CD4-positive, alpha-beta memory T cell (primary cell): ENCODE results near the gene NUBP2. TPM values are rescaled to one million over a fixed set of nuclear protein-coding genes. Genes with fewer than 3 reads are reported as not detected.

ENCODE experiments used
- CTCF ChIA-PET: fragments of 350-600 bp; sonication (Branson Sonifier 250); formaldehyde crosslinking; loops from one replicate; lab custom pipeline; 2021; ENCODE audit warnings: inconsistent platforms; ENCODE audit not compliant: partially characterized antibody; lab: Charles Lee
- POLR2A ChIA-PET: fragments of 350-600 bp; sonication (Branson Sonifier 250); formaldehyde crosslinking; loops from one replicate; lab custom pipeline; 2021; ENCODE audit not compliant: partially characterized antibody; lab: Charles Lee
- DNase-seq, 5 donors: peaks; one replicate each; pipeline versions ENCODE4 v3.0.0 to v3.0.0-alpha.2; 2020 to 2022; ENCODE audit warnings: mixed read lengths in 1 of 5
- H3K27ac ChIP-seq: one replicate; pipeline ENCODE4 v1.7.0; 2013; ENCODE audit warnings: low read depth, low read length
- H3K27me3 ChIP-seq: 2 replicates; pipeline ENCODE4 v1.7.0; 2013; ENCODE audit warnings: mild to moderate bottlenecking, low read length, moderate library complexity; ENCODE audit not compliant: insufficient read depth
- H3K36me3 ChIP-seq: 2 replicates; pipeline ENCODE4 v1.7.0; 2013; ENCODE audit warnings: mild to moderate bottlenecking, low read length, moderate library complexity; ENCODE audit not compliant: insufficient read depth
- H3K4me1 ChIP-seq: 2 replicates; pipeline ENCODE4 v1.7.0; 2013; ENCODE audit warnings: mild to moderate bottlenecking, low read length, moderate library complexity; ENCODE audit not compliant: insufficient read depth
- H3K4me3 ChIP-seq, 2 donors: one replicate each; pipeline ENCODE4 v1.7.0; 2013; ENCODE audit warnings: low read length in 2 of 2, mild to moderate bottlenecking in 1 of 2
- H3K9me3 ChIP-seq, 2 donors: one replicate each; pipeline ENCODE4 v1.7.0; 2013; ENCODE audit warnings: low read length in 2 of 2, control low read depth in 1 of 2; ENCODE audit not compliant: control insufficient read depth in 1 of 2
- H3K27ac Mint-ChIP-seq, 7 donors: one replicate each; pipeline ENCODE4 v1.8.0; 2020 to 2021; ENCODE audit warnings: mixed read lengths in 7 of 7, mild to moderate bottlenecking in 6 of 7, inconsistent platforms in 3 of 7, moderate library complexity in 3 of 7
- H3K27me3 Mint-ChIP-seq, 2 donors: one replicate each; pipeline ENCODE4 v1.8.0; 2020 to 2021; ENCODE audit warnings: mixed read lengths in 2 of 2
- H3K36me3 Mint-ChIP-seq, 2 donors: one replicate each; pipeline ENCODE4 v1.8.0; 2020 to 2021; ENCODE audit warnings: mixed read lengths in 2 of 2, inconsistent platforms in 1 of 2, mild to moderate bottlenecking in 1 of 2
- H3K4me1 Mint-ChIP-seq, 4 donors: one replicate each; pipeline ENCODE4 v1.8.0; 2020 to 2021; ENCODE audit warnings: mixed read lengths in 4 of 4, mild to moderate bottlenecking in 1 of 4
- H3K4me3 Mint-ChIP-seq, 8 donors: one replicate each; pipeline ENCODE4 v1.8.0; 2020 to 2021; ENCODE audit warnings: mixed read lengths in 8 of 8, mild to moderate bottlenecking in 7 of 8, moderate library complexity in 6 of 8, inconsistent platforms in 3 of 8
- H3K9me3 Mint-ChIP-seq, 8 donors: one replicate each; pipeline ENCODE4 v1.8.0; 2020 to 2021; ENCODE audit warnings: mixed read lengths in 8 of 8, mild to moderate bottlenecking in 5 of 8, inconsistent platforms in 3 of 8, moderate library complexity in 1 of 8
- intact Hi-C: fragments of 100-400 bp; cut with micrococcal nuclease; formaldehyde crosslinking; loops from one replicate; pipeline ENCODE4 v1.15.1; 2023
- polyA plus RNA-seq, 2 donors: library from polyadenylated mRNA; unstranded; fragments of 300-500 nt; fragmentation: Illumina TruSeq; gene quantifications; one replicate each; pipeline ENCODE4 v1.2.3, GENCODE V29; 2021
- total RNA-seq, 2 experiments: library from RNA; stranded (reverse); gene quantifications; one replicate each; pipeline ENCODE4 v1.2.3, GENCODE V29; 2021

NUBP2 gene
- total and polyA plus RNA-seq, 4 experiments from 2014 or later: 55.9 to 98.9 (median 68.5) TPM

DNA sequence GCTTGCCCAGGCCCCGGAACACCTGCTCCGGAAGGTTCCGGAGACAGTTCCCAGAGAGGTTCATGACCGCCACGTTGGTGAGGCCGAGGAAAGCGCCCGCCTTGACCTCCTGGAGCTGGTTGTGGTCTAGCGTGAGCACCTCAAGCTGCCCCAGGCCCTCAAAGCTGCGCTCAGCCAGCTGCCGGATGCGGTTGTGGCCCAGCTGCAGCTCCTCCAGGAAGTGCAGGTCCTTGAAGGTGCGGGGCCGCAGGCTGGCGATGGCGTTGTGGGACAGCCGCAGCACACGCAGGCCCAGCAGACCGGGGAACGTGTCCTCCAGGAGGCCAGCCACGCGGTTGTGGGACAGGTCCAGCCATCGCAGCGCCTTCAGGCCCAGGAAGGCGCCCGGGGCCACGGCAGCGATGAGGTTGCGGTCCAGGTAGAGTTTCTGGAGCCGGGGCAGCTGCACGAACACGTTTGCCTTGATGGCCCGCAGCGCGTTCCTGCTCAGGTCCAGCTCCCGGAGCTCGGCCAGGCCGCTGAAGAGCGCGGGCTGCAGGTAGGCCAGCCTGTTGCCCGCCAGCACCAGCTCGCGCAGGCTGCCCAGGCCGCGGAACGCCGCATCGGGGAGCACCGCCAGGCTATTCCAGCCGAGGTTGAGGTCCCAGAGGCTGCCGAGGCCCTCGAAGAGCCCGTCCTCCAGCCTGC is 8.6 kb downstream of the NUBP2 start:
- Mint-ChIP-seq H3K36me3 (peaks cover 4 to 8% of the 10 kb centered on the region in 2 donors), H3K9me3 (no peaks in the 10 kb centered on the region), H3K27me3 (no peaks in the 10 kb centered on the region), H3K4me3 (no peak overlapping the region), H3K4me1 (peaks cover 0 to 3% (median 0%) of the 10 kb centered on the region in 4 donors), H3K27ac (no peak overlapping the region)
- H3K4me1 ChIP-seq: no peaks in the 10 kb centered on the region
- DNase-seq: no peak
- peaks cover 13% of the 10 kb centered on the region for H3K36me3 ChIP-seq
- no peak overlapping the region for H3K27ac ChIP-seq
- CTCF ChIA-PET: no interaction called here
- H3K9me3 ChIP-seq: no peaks in the 10 kb centered on the region
- no peak overlapping the region for H3K4me3 ChIP-seq
- H3K27me3 ChIP-seq: no peaks in the 10 kb centered on the region
- POLR2A ChIA-PET: interaction anchor here (0.6 to 1.6 kb wide), 2 partner anchors 9 to 19 kb away, joined by 3 to 5 read pairs; partner anchors contain the start of genes EME2, MRPS34, NUBP2 and SPSB3
- intact Hi-C loops: no loop called here

DNA sequence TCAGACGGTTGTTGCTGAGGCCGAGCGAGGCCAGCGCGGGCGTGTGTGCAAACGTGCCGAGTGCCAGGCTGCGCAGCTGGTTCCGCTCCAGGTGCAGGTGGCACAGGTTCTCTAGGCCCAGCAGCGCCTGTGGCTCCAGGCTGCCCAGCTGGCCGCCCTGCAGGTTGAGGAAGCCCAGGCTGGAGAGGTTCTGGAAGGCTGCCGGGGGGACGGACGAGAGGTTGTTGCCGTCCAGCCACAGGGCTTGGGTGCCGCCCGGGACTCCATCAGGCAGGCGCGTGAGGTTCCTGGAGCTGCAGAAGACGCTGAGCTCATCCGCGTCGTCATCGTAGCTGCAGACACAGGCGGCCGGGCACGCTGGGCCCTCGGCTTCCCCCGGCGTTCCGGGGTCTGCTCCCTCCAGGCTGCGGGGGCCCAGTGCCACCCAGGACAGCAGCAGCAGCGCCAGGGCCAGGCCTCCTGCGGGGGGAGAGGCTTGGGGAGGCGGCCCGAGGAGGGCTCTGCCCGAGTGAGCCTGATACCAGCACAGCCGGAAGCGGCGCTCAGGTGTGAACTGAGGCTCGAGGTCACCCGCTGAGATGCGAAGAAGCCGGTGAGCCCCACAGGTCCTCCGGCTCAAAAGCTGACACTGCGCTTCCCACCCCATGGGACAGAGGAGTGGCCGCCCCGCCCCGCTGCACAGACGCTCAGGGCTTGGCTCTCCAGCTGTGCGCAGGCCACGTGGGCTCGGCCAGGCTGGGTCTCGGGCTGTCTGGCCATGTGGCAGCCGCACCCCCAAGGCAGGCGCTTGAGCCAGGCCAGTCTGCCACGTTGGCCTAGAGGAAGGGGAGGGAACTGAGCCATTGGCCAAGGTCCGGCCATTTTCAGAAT is 9.4 kb downstream of the NUBP2 start:
- H3K36me3 ChIP-seq: peaks cover 9% of the 10 kb centered on the region
- no peaks in the 10 kb centered on the region for H3K27me3 ChIP-seq
- intact Hi-C loops: no loop called here
- H3K4me3 ChIP-seq: no peak overlapping the region
- no peak for DNase-seq
- Mint-ChIP-seq H3K4me1 (peaks cover 0 to 3% (median 0%) of the 10 kb centered on the region in 4 donors), H3K36me3 (peaks cover 8 to 9% of the 10 kb centered on the region in 2 donors), H3K9me3 (peaks cover 0 to 5% (median 2%) of the 10 kb centered on the region in 8 donors), H3K27me3 (no peaks in the 10 kb centered on the region), H3K4me3 (no peak overlapping the region), H3K27ac (no peak overlapping the region)
- no peaks in the 10 kb centered on the region for H3K9me3 ChIP-seq
- POLR2A ChIA-PET: interaction anchor here (1.6 kb wide), 3 partner anchors 9 to 20 kb away, joined by 4 to 5 read pairs (median 5); partner anchors contain the start of genes EME2, MRPS34, NUBP2 and SPSB3
- CTCF ChIA-PET: no interaction called here
- no peaks in the 10 kb centered on the region for H3K4me1 ChIP-seq
- H3K27ac ChIP-seq: no peak overlapping the region

DNA sequence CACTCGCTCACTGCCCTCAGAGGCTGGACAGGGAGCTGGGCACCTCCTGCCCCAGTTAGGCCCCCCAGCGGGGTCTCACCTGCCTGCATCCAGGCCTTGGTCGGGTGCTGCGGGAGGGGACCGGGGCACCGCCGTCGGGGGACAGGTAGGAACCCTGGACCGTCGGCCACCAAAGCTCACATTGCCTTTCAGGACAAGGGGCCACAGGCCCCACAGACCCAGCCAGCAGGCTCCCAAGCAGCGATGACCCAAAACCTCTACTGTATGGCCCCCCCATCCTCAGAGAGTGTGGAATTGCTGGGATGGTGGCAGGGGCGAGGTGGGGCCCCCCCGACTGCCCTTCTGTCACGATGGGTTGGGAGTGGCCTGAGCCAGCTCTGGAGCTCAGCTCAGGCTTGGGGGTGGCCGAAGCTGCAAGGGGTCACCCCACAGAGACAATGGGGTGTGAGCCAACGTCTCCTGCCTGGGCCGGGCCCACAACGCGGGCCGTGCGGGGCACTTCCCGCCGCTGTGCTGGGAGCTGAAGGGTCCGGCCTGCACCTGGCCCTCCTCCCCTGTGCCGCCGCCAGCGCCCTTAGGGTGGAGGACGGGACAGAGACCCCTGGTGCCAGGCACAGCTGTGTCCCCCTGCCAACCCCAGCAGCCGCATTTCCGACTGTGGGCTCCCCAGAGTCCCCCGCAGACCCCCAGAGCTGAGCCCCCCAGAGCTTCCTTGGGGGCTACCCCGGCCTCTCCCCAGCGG is 10.2 kb downstream of the NUBP2 start:
- Histone ChIP-seq H3K36me3 (peaks cover 7% of the 10 kb centered on the region), H3K27me3 (no peaks in the 10 kb centered on the region), H3K4me3 (no peak overlapping the region), H3K4me1 (no peaks in the 10 kb centered on the region), H3K27ac (no peak overlapping the region), H3K9me3 (no peaks in the 10 kb centered on the region)
- DNase-seq: no peak
- CTCF ChIA-PET: no interaction called here
- peaks cover 0 to 3% (median 0%) of the 10 kb centered on the region in 4 donors for H3K4me1 Mint-ChIP-seq
- intact Hi-C loops: no loop called here
- POLR2A ChIA-PET: interaction anchor here (0.9 to 1.6 kb wide), 3 partner anchors 10 to 21 kb away, joined by 3 to 5 read pairs (median 4); partner anchors contain the start of genes EME2, MRPS34, NUBP2 and SPSB3
- H3K9me3 Mint-ChIP-seq: peaks cover 0 to 9% (median 5%) of the 10 kb centered on the region in 8 donors
- no peaks in the 10 kb centered on the region for H3K27me3 Mint-ChIP-seq
- no peak overlapping the region for H3K4me3 Mint-ChIP-seq
- no peak overlapping the region for H3K27ac Mint-ChIP-seq
- peaks cover 10% of the 10 kb centered on the region in 2 donors for H3K36me3 Mint-ChIP-seq

DNA sequence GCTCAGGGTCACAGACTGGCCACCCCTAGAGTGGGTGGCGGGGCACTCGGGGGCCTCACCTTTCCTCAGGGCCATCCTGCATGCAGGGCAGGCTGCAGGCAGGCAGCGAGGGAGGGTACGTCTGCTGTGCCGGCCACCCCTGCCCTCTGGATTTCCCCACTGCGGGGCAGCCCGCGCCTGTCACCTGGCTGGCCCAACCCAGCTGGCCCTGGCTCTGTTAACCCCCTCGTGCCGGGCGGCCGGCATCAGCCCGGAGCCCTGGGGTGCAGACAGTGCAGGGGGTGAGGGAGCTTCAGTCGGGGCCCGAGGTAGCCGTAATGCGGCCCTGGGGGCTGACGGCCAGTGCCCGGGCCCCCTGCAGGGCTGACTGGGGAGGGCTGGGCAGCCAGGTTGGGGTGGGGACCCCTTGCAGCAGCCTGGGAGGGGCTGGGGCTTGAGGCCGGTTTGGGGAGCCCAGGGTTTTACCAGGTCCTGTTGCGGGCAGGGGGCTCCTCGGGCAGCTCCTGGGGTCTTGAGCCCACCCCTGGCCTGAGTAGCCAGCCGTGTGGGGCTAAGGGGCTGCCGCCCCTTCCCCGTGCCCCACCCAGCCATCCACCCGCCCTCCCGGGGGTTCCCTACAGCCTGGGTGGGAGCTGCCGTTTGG is 10.9 kb downstream of the NUBP2 start, which contains the start of gene IGFALS:
TSS of gene IGFALS (minus strand) at position 128 of the 643 bp plus-strand sequence. CDS start at position 75, 53 bp downstream.
- POLR2A ChIA-PET: interaction anchor here (0.9 to 1.6 kb wide), 3 partner anchors 10 to 22 kb away, joined by 3 to 5 read pairs (median 4); partner anchors contain the start of genes EME2, MRPS34, NUBP2 and SPSB3
- no peak within 1 kb of the TSS for H3K27ac ChIP-seq
- intact Hi-C loops: no loop called here
- H3K36me3 ChIP-seq: peaks cover 4% of the 10 kb centered on the region
- Mint-ChIP-seq H3K27me3 (no peaks in the 10 kb centered on the region), H3K9me3 (peaks cover 0 to 13% (median 5%) of the 10 kb centered on the region in 8 donors), H3K36me3 (peaks cover 8 to 10% of the 10 kb centered on the region in 2 donors), H3K4me1 (peaks cover 0 to 3% (median 0%) of the 10 kb centered on the region in 4 donors), H3K4me3 (no peak within 1 kb of the TSS), H3K27ac (no peak within 1 kb of the TSS)
- no peaks in the 10 kb centered on the region for H3K27me3 ChIP-seq
- no peak within 1 kb of the TSS for H3K4me3 ChIP-seq
- CTCF ChIA-PET: no interaction called here
- no peak for DNase-seq
- H3K4me1 ChIP-seq: no peaks in the 10 kb centered on the region
- H3K9me3 ChIP-seq: no peaks in the 10 kb centered on the region

DNA sequence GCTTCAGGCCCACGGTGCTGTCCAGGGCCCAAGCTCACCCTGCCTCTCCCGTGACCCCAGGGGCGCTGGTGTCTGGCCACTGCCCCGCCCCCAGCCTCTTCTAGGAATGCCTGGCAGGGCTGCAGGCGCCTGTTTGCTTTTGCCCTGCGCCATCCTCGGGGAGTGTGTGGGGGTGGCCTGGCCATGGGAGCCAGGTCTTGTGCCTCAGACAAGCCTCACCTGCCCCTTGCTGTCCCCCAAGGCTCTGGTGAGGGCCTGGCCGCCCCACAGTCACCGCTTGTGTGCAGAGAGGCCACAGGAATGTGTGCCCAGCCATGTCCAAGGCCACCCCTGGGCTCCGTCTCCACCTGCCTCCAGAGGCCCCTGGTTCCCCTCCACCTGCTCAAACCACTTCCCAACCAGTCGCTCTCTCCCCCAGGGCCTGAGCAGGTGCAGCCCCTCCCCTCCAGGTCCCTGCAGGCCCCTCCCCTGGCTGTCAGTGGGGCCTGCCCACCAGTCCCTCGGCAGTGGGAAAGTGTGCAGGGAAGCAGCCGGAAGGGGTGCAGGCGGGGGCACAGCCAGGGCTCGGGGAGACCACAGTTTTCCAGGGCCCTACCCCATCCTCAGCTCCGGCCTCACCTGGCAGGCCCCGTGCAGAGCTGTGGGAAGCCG is 11.6 kb downstream of the NUBP2 start:
- no peaks in the 10 kb centered on the region for H3K4me1 Mint-ChIP-seq
- DNase-seq: no peak
- H3K27ac Mint-ChIP-seq: no peak overlapping the region
- Histone ChIP-seq H3K27ac (no peak overlapping the region), H3K4me3 (no peak overlapping the region), H3K9me3 (no peaks in the 10 kb centered on the region), H3K36me3 (no peaks in the 10 kb centered on the region), H3K27me3 (no peaks in the 10 kb centered on the region), H3K4me1 (no peaks in the 10 kb centered on the region)
- intact Hi-C loops: no loop called here
- H3K4me3 Mint-ChIP-seq: no peak overlapping the region
- CTCF ChIA-PET: no interaction called here
- POLR2A ChIA-PET: interaction anchor here (1.6 kb wide), 1 partner anchor 12 kb away, joined by 5 read pairs; the partner anchor contains the start of genes NUBP2 and SPSB3
- no peaks in the 10 kb centered on the region for H3K27me3 Mint-ChIP-seq
- H3K36me3 Mint-ChIP-seq: peaks cover 2 to 10% of the 10 kb centered on the region in 2 donors
- peaks cover 0 to 17% (median 9%) of the 10 kb centered on the region in 8 donors for H3K9me3 Mint-ChIP-seq
